Progenitor cell of endocrine pancreas (in vitro differentiated cells): Measurements from ENCODE around the gene PTGR3. TPM values are rescaled to one million over a fixed set of nuclear protein-coding genes. Genes with fewer than 3 reads are reported as not detected.

Experiments
- DNase-seq: peaks from one replicate; pipeline ENCODE4 v3.0.0; 2021; ENCODE audit warnings: low spot score; ENCODE audit not compliant: unreplicated experiment
- H3K27ac Mint-ChIP-seq: 2 replicates; pipeline ENCODE4 v1.8.0; 2021; ENCODE audit warnings: mild to moderate bottlenecking, moderate library complexity, mixed read lengths
- H3K27me3 Mint-ChIP-seq: 2 replicates; pipeline ENCODE4 v1.8.0; 2021; ENCODE audit warnings: mixed read lengths
- H3K36me3 Mint-ChIP-seq: 2 replicates; pipeline ENCODE4 v1.8.0; 2022; ENCODE audit warnings: mixed read lengths; ENCODE audit not compliant: insufficient read depth
- H3K4me1 Mint-ChIP-seq: 2 replicates; pipeline ENCODE4 v1.8.0; 2021; ENCODE audit warnings: low read depth, mixed read lengths
- H3K4me3 Mint-ChIP-seq: 2 replicates; pipeline ENCODE4 v1.8.0; 2021; ENCODE audit warnings: low read depth, mild to moderate bottlenecking, moderate library complexity, mixed read lengths
- H3K9me3 Mint-ChIP-seq: 2 replicates; pipeline ENCODE4 v1.8.0; 2021; ENCODE audit warnings: low read depth, mixed read lengths
- CTCF ChIP-seq: fragments of 200-600 bp; sonication (generic); IDR thresholded peaks from one replicate; pipeline ENCODE4 v1.5.0; 2021; ENCODE audit warnings: antibody characterized with exemption, mild to moderate bottlenecking; ENCODE audit not compliant: unreplicated experiment
- total RNA-seq: library from RNA; stranded (reverse); gene quantifications from 2 replicates; pipeline ENCODE4 v1.2.1, GENCODE V29; 2021

PTGR3 gene
- total RNA-seq, 1 donor from 2014 or later = 36.8 TPM

- Mint-ChIP-seq H3K27me3 (no peaks in the 10 kb centered on the region), H3K27ac (no peak overlapping the region), H3K4me1 (peaks cover 57% of the 10 kb centered on the region), H3K9me3 (no peaks in the 10 kb centered on the region), H3K4me3 (no peak overlapping the region), H3K36me3 (no peaks in the 10 kb centered on the region)
- DNase-seq = no peak
- no peak for TF ChIP-seq CTCF
Observed at GRCh38 chr18:75211626-75211952, 2.6 kb upstream of the PTGR3 start.

GRCh38 chr18:75211002-75211621 lies 2.2 kb upstream of the PTGR3 start:
- Mint-ChIP-seq H3K4me1 (peaks cover 56% of the 10 kb centered on the region), H3K4me3 (peak overlapping the region; percentile 95), H3K36me3 (no peaks in the 10 kb centered on the region), H3K27ac (peak overlapping the region; percentile 93), H3K27me3 (peaks cover 1% of the 10 kb centered on the region), H3K9me3 (no peaks in the 10 kb centered on the region)
- TF ChIP-seq CTCF = no peak
- DNase-seq = no peak

- no peak for DNase-seq
- no peak for TF ChIP-seq CTCF
- Mint-ChIP-seq H3K36me3 (no peaks in the 10 kb centered on the region), H3K27me3 (peaks cover 8% of the 10 kb centered on the region), H3K27ac (peak within 1 kb of the TSS; percentile 95), H3K4me3 (peak within 1 kb of the TSS; percentile 95), H3K4me1 (peaks cover 59% of the 10 kb centered on the region), H3K9me3 (no peaks in the 10 kb centered on the region)
Observed at GRCh38 chr18:75210274-75211001, 1.5 kb upstream of the PTGR3 start, which contains the start of gene TSHZ1. TSHZ1 (plus strand) TSS chr18:75210797; CDS start chr18:75211877, 1,080 bp downstream.

- Mint-ChIP-seq H3K27me3 (peaks cover 13% of the 10 kb centered on the region), H3K36me3 (no peaks in the 10 kb centered on the region), H3K27ac (peak overlapping the region; percentile 95), H3K9me3 (no peaks in the 10 kb centered on the region), H3K4me1 (peaks cover 58% of the 10 kb centered on the region), H3K4me3 (peak overlapping the region; percentile 95)
- no peak for DNase-seq
- no peak for TF ChIP-seq CTCF
Observed at GRCh38 chr18:75209951-75210258, 966 bp upstream of the PTGR3 start.

GRCh38 chr18:75208836-75209128 lies 157 bp downstream of the PTGR3 start:
- Mint-ChIP-seq H3K36me3 (no peaks in the 10 kb centered on the region), H3K4me3 (peak overlapping the region; percentile 85), H3K27me3 (peaks cover 13% of the 10 kb centered on the region), H3K4me1 (peaks cover 49% of the 10 kb centered on the region), H3K9me3 (no peaks in the 10 kb centered on the region), H3K27ac (no peak overlapping the region)
- no peak for DNase-seq
- no peak for TF ChIP-seq CTCF
